ENCODE data around the gene SLC35F1.

DNA sequence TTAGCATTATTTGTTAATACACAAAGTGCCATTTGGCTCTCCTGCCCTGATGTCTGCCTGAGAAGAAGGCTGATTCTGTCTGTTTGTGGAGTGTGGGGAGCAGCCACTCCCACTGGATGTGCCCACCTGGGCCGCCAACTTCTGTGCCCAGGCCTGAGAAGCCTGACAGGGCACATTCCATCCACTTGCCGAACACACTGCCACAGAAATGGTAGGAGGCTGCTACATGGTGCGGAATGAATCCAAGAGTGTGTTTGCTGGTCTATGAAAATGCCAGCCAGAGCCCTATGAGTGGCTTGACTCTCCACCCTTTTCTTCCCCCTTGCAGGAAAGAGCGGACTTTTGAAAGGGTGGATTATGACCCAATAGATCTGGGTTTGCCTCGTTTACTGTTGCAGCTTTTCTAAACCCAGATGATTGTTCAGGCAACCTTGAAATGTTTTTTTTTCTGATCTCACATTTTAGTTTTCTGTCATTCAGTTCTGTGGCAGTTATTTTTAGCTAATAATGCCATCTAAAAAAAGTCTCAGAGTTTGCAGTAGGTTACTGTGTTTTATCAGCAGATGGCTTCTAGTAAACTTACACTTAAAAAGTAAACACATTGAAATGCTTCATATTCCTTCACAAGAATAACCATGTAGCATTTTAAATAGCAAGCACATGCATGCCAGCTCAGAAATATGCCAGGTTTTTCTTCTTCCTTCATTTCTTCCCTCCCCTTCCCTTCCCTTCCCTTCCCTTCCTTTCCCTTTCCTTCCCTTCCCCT lies 196.5 kb downstream of the SLC35F1 start:
- no peak for TF ChIP-seq YY1 (IDR thresholded peaks at IDR 0.05; ENCODE audit: insufficient read depth, insufficient read length)
- TF ChIP-seq SUZ12 (IDR thresholded peaks at IDR 0.05; ENCODE audit: extremely low read depth, insufficient read depth, insufficient read length) = no peak
- TF ChIP-seq ZNF274 (IDR thresholded peaks at IDR 0.05; ENCODE audit: low read depth, low read length) = no peak
